ENCODE results near the gene NFASC.

NFASC gene

DNA sequence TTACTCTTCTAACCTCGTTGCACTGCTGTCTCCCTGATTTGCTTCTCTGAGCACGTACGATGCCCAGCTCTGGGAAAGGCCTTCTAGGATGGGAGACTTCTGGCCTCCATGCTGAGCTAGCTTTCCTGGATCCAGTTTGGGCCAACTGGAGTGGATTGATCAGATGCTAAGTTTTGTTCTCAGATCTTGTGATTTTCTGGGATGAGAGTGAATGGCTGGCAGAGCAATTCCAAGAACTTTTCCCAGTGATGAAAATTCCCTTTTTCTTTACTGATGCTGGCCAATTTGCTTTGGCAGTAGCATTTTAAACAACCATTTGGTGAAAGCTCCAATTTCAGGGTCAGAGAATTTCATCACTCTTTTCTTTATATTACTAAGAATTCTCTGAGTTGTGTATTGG is 34.9 kb upstream of the NFASC start:
- TF ChIP-seq, protein P1, sequence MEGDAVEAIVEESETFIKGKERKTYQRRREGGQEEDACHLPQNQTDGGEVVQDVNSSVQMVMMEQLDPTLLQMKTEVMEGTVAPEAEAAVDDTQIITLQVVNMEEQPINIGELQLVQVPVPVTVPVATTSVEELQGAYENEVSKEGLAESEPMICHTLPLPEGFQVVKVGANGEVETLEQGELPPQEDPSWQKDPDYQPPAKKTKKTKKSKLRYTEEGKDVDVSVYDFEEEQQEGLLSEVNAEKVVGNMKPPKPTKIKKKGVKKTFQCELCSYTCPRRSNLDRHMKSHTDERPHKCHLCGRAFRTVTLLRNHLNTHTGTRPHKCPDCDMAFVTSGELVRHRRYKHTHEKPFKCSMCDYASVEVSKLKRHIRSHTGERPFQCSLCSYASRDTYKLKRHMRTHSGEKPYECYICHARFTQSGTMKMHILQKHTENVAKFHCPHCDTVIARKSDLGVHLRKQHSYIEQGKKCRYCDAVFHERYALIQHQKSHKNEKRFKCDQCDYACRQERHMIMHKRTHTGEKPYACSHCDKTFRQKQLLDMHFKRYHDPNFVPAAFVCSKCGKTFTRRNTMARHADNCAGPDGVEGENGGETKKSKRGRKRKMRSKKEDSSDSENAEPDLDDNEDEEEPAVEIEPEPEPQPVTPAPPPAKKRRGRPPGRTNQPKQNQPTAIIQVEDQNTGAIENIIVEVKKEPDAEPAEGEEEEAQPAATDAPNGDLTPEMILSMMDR (IDR thresholded peaks at IDR 0.05), result no peak
- H3K9me3 ChIP-seq, result no peaks in the 10 kb centered on the region
- H3K27me3 ChIP-seq, result no peaks in the 10 kb centered on the region
- no peak overlapping the region for H3K27ac ChIP-seq
- no peaks in the 10 kb centered on the region for H3K36me3 ChIP-seq
- H3K4me3 ChIP-seq, result no peak overlapping the region
- DNase-seq, result no peak
- H3K4me1 ChIP-seq, result peaks cover 0 to 7% (median under 1%) of the 10 kb centered on the region in 4 donors
- intact Hi-C loops (cut with DNase I; ENCODE audit: low total_unique reads), result no loop called here

DNA sequence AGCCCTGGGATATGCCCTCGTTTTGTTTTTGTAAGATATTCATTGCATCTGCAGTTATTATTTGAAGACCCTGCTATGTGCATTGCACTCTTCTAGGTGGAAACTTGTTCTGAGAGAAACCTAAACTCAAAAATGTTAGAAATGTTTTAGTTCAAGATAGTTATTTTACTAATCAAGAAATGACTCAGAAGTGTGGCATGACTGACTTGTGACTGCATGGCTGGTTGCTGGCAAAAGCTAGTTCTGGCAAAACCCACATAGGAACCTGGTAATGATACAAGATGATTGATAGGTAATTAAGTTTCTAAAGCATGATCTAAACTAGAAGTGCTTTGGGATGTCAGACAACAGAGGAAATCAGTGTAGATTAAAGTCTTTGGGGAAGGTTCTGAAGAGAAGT is 33.8 kb upstream of the NFASC start:
- Histone ChIP-seq H3K27me3 (no peaks in the 10 kb centered on the region), H3K4me1 (no peaks in the 10 kb centered on the region), H3K9me3 (no peaks in the 10 kb centered on the region), H3K4me3 (no peak overlapping the region), H3K36me3 (no peaks in the 10 kb centered on the region), H3K27ac (no peak overlapping the region)
- DNase-seq, result no peak
- TF ChIP-seq, protein P1 (IDR thresholded peaks at IDR 0.05), result no peak
- intact Hi-C loops (cut with DNase I; ENCODE audit: low total_unique reads), result no loop called here

DNA sequence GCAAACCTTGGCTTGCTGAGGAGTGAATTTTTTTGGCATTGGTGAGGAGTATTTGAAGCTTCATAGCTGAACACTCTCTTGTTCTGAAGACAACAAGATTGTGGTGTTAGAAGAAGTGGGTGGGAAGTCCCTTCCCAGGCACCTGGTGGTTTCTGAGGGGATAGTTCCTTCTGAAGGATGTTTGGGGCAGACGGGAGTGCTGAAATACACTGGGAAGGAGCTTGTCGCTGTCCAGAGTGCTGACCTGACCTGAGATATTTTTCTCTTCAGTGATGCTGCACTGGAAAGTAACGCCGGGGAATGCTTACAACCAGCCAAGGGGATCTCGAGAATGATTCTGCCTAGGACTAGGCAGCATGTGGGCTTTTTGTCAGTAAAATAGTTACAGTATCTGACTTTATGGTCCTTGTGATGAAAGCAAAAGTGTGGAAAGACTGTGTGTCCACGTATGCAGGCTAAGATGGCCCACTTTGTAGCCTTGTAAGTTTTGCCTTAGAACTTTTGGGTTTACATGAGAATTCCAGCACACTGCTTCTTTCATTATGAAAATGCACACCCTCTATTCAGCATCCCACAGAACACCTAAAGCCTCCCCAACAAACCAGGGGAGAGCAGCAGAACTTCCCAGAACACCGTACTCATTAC is 33.1 kb upstream of the NFASC start:
- TF ChIP-seq, protein P1 (IDR thresholded peaks at IDR 0.05), result no peak
- Histone ChIP-seq H3K27me3 (no peaks in the 10 kb centered on the region), H3K27ac (no peak overlapping the region), H3K9me3 (no peaks in the 10 kb centered on the region), H3K4me1 (no peaks in the 10 kb centered on the region), H3K36me3 (no peaks in the 10 kb centered on the region), H3K4me3 (no peak overlapping the region)
- DNase-seq, result no peak
- intact Hi-C loops (cut with DNase I; ENCODE audit: low total_unique reads), result no loop called here

DNA sequence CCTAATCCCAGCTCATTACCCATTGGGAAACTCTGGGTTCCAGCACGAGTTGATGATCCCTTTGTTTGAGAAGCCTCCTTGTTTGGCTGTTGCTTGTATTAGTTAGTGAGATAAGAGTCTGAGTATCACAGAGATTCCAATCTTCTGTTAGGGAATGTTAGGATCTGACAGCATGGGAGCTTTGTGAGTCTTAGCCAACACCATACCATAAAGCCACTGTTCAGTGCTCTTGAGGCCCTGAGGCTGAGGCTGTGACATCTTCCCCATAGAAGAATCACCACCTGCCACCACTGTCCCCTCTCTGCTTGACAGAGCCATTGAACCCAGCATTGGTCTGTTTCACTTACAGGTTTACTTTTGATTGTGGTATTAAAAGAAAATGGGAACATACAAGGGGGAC is 29.3 kb upstream of the NFASC start:
- no peaks in the 10 kb centered on the region for H3K27me3 ChIP-seq
- H3K27ac ChIP-seq, result no peak overlapping the region
- intact Hi-C loops (cut with DNase I; ENCODE audit: low total_unique reads), result no loop called here
- no peak overlapping the region for H3K4me3 ChIP-seq
- DNase-seq, result no peak
- TF ChIP-seq, protein P1 (IDR thresholded peaks at IDR 0.05), result no peak
- H3K9me3 ChIP-seq, result no peaks in the 10 kb centered on the region
- H3K4me1 ChIP-seq, result no peaks in the 10 kb centered on the region
- H3K36me3 ChIP-seq, result no peaks in the 10 kb centered on the region

DNA sequence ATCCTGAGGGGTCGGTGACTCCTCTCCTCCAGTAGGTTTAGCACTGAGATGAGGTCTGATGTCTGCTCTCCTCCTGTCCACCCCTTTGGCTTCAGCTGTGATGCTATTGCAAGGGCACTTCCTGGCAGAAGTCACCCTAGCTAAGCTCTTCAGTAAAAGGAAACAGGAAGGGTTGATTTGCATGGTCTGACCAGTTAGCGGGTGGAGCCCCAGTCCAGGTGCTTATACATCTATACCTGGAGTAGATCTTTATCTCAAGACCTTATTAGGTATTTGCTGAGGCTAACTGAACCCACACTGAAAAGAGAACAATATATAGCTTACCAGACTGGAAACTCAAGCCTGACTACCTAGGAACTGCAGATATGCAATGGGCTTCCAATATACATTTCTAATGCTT is 28.9 kb upstream of the NFASC start:
- H3K36me3 ChIP-seq, result no peaks in the 10 kb centered on the region
- H3K27me3 ChIP-seq, result no peaks in the 10 kb centered on the region
- no peaks in the 10 kb centered on the region for H3K9me3 ChIP-seq
- H3K4me1 ChIP-seq, result no peaks in the 10 kb centered on the region
- DNase-seq, result no peak
- intact Hi-C loops (cut with DNase I; ENCODE audit: low total_unique reads), result no loop called here
- no peak overlapping the region for H3K27ac ChIP-seq
- H3K4me3 ChIP-seq, result no peak overlapping the region
- TF ChIP-seq, protein P1 (IDR thresholded peaks at IDR 0.05), result no peak

DNA sequence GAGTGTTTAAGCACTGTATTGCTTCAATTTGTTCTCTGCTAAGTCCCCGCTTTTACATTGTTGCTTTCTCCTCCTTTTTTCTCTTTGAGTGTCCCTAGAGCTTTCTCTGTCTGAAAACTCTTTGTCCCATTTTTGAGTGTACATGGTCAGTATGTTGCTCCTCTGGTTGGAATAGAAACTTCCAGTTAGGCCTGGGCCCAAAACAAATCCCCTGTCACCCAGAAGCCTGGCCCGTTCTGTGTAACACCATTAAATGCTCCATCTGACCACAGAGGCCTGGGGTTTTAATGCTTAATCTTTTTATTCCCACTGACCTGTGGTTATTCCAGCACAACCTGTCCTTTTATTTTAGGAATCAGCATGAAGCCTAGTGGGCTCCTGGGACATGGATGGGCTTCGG is 28.3 kb upstream of the NFASC start:
- no peaks in the 10 kb centered on the region for H3K4me1 ChIP-seq
- TF ChIP-seq, protein P1 (IDR thresholded peaks at IDR 0.05), result no peak
- DNase-seq, result no peak
- H3K4me3 ChIP-seq, result no peak overlapping the region
- no peaks in the 10 kb centered on the region for H3K9me3 ChIP-seq
- no peaks in the 10 kb centered on the region for H3K36me3 ChIP-seq
- no peak overlapping the region for H3K27ac ChIP-seq
- intact Hi-C loops (cut with DNase I; ENCODE audit: low total_unique reads), result no loop called here
- H3K27me3 ChIP-seq, result no peaks in the 10 kb centered on the region
